Gastrocnemius medialis (tissue), 4 donors: ENCODE results near the gene ST6GALNAC3. TPM values are rescaled to one million over a fixed set of nuclear protein-coding genes. Genes with fewer than 3 reads are reported as not detected.
"Not testable (repeated sequence)": the region's sequence is repeated elsewhere in the genome, so short reads cannot be mapped to it uniquely, and the experiment has no call there.

Experiments
- ATAC-seq, 2 donors: fragments of 150-250 bp; one replicate each; pipeline ENCODE4 v1.9.1; 2016
- DNase-seq, 2 donors: peaks; one replicate each; pipeline ENCODE4 v3.0.0-alpha.2; 2019
- H3K27ac ChIP-seq, 4 donors: fragments of 200-600 bp; sonication (generic); 1 replicate in 1 of 4; 2 replicates in 3 of 4; pipeline ENCODE4 v1.5.1; 2016 to 2018; ENCODE audit warnings: mild to moderate bottlenecking in 2 of 4, moderate library complexity in 1 of 4
- H3K27me3 ChIP-seq, 3 donors: fragments of 200-600 bp; sonication (generic) in 2 of 3; 1 replicate in 1 of 3; 2 replicates in 2 of 3; pipeline versions ENCODE4 v1.5.1 to v1.6.0; 2016 to 2019; ENCODE audit warnings: mild to moderate bottlenecking in 1 of 3, moderate library complexity in 1 of 3
- H3K36me3 ChIP-seq, 2 donors: fragments of 200-600 bp; sonication (generic) in 1 of 2; one replicate each; pipeline ENCODE4 v1.5.1; 2017 to 2018
- H3K4me1 ChIP-seq, 2 donors: fragments of 200-600 bp; sonication (generic) in 1 of 2; one replicate each; pipeline ENCODE4 v1.5.1; 2016 to 2017; ENCODE audit warnings: mild to moderate bottlenecking in 2 of 2
- H3K4me3 ChIP-seq, 4 donors: fragments of 200-600 bp; sonication (generic) in 3 of 4; 1 replicate in 1 of 4; 2 replicates in 3 of 4; pipeline ENCODE4 v1.5.1; 2016 to 2019; ENCODE audit warnings: mild to moderate bottlenecking in 2 of 4
- H3K9me3 ChIP-seq, 3 donors: fragments of 200-600 bp; sonication (generic) in 2 of 3; 1 replicate in 1 of 3; 2 replicates in 2 of 3; pipeline ENCODE4 v1.5.1; 2016 to 2019
- POLR2A ChIP-seq, 2 donors: fragments of 450-650 bp; IDR thresholded peaks; one replicate each; pipeline ENCODE4 v1.6.1; 2017; ENCODE audit warnings: antibody characterized with exemption in 2 of 2, mild to moderate bottlenecking in 2 of 2, moderate library complexity in 2 of 2
- in situ Hi-C, 4 donors: fragments of 200-750 bp; cut with MboI; loops; one replicate each; pipeline versions ENCODE4 v1.15.0 to v1.8.0; 2017; ENCODE audit warnings: low sequenced_read_pairs in 4 of 4
- intact Hi-C: fragments of 100-400 bp; cut with DNase I; formaldehyde crosslinking; loops from one replicate; pipeline ENCODE4 v1.15.1; 2023; ENCODE audit warnings: low total_unique reads
- total RNA-seq, 4 donors: library from RNA; depleted of rRNA; stranded (reverse); fragments of >200 nt; gene quantifications; one replicate each; pipeline versions ENCODE4 v1.1.0 to v1.2.3, GENCODE V29; 2016
- TF ChIP-seq, protein P1 (sequence below), 5 experiments: fragments of 450-650 bp in 3 of 5; fragments of 200-600 bp in 2 of 5; sonication (generic) in 2 of 5; IDR thresholded peaks in 4 of 5; conservative IDR thresholded peaks in 1 of 5; 1 replicate in 4 of 5; 2 replicates in 1 of 5; pipeline ENCODE4 v1.5.1; 2016 to 2019; ENCODE audit warnings: antibody characterized with exemption in 5 of 5, mild to moderate bottlenecking in 3 of 5, moderate library complexity in 3 of 5

Gene ST6GALNAC3
- total RNA-seq, 4 donors from 2014 or later, result 1.7 to 3.9 (median 2.8) TPM

DNA sequence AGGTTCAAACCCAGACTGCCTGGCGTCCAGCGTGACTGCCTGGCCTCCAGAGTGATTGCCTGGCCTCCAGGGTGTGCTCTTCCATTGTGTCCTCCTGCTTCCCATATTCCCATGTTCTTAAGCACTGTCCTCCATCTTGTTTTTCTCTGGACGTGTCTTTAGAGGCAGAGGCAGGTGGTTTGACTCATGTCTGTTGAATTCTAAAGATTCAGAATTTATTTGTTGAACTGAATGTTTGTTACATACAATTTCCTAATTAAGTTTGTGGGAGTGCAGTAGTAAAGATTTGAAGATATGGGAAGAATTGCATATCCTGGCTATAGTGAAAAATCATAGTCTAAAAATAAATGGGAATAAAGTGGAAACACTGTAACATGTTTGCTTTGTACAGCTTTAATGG is 18.3 kb downstream of the ST6GALNAC3 start:
- H3K36me3 ChIP-seq, result no peaks in the 10 kb centered on the region
- H3K9me3 ChIP-seq, result no peaks in the 10 kb centered on the region
- in situ Hi-C loops, result no loop called here
- ATAC-seq (no peak), DNase-seq (no peak)
- TF ChIP-seq POLR2A (IDR thresholded peaks at IDR 0.05), result no peak
- TF ChIP-seq, protein P1, sequence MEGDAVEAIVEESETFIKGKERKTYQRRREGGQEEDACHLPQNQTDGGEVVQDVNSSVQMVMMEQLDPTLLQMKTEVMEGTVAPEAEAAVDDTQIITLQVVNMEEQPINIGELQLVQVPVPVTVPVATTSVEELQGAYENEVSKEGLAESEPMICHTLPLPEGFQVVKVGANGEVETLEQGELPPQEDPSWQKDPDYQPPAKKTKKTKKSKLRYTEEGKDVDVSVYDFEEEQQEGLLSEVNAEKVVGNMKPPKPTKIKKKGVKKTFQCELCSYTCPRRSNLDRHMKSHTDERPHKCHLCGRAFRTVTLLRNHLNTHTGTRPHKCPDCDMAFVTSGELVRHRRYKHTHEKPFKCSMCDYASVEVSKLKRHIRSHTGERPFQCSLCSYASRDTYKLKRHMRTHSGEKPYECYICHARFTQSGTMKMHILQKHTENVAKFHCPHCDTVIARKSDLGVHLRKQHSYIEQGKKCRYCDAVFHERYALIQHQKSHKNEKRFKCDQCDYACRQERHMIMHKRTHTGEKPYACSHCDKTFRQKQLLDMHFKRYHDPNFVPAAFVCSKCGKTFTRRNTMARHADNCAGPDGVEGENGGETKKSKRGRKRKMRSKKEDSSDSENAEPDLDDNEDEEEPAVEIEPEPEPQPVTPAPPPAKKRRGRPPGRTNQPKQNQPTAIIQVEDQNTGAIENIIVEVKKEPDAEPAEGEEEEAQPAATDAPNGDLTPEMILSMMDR (IDR thresholded peaks at IDR 0.05 in 4 of 5, conservative IDR thresholded peaks at IDR 0.05 in 1 of 5), result no peak
- intact Hi-C loops, result no loop called here
- no peaks in the 10 kb centered on the region for H3K4me1 ChIP-seq
- no peaks in the 10 kb centered on the region for H3K27me3 ChIP-seq
- no peak overlapping the region for H3K4me3 ChIP-seq
- no peak overlapping the region for H3K27ac ChIP-seq

DNA sequence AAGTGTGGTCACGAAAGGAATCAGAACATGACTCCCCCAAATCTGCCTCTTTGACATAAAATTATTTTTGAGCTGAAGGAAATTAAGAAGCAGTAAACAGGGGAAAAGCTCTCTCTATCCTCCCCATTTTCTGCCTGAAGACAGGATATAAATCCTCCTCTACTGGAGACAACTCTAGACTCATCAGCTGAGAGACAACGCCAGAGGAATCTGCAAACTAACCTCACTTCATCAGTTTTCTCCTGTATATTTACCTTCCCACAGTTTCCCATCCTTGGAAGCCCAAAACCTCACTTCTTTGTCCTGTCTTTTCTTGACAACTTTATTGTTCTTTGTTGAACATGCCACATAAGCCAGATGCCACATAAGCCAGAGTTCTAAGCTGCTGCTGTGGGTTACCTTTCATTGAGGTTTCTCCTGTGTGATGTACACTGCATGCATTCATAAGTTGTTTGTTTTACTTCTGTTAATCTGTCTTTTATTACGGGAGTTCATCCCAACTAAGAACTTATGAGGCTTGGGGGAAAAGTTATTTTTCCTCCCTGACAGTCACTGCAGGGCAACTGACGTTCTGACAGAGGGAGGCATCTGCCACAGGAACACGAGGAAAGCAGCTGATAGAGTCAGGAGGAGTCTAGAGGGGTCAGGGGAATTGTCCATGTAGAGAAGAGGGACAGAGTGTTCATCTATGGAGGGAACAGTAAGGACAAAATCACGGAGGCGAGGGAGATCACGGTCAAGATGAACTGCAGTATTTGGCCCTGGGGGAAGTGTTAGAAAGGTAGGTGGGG is 19.2 kb downstream of the ST6GALNAC3 start:
- in situ Hi-C loops, result no loop called here
- Histone ChIP-seq H3K9me3 (no peaks in the 10 kb centered on the region), H3K36me3 (no peaks in the 10 kb centered on the region), H3K27me3 (no peaks in the 10 kb centered on the region), H3K4me3 (no peak overlapping the region), H3K27ac (no peak overlapping the region), H3K4me1 (no peaks in the 10 kb centered on the region)
- intact Hi-C loops, result no loop called here
- ATAC-seq (no peak), DNase-seq (no peak)
- TF ChIP-seq POLR2A (IDR thresholded peaks at IDR 0.05), result no peak
- TF ChIP-seq, protein P1 (IDR thresholded peaks at IDR 0.05 in 4 of 5, conservative IDR thresholded peaks at IDR 0.05 in 1 of 5), result no peak

DNA sequence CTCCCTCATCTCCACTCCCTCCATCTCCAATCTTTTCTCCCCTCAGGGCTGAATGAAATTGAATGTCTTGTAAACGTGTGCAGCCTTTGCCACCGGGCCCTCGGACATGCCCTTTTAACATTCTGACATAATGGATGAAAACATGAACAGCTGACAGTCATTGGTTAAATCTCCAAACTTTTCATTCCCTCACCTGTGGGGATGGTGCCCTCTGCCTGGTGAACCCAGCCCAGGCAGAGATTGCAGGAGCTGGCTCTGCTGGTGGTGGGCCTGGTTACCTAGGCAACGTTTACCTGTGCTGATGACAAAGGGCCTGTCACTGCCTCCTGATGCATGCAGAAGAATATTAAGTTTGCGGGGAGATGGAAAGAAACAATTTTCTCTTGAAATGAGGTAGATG is 21.3 kb downstream of the ST6GALNAC3 start:
- TF ChIP-seq, protein P1 (IDR thresholded peaks at IDR 0.05 in 4 of 5, conservative IDR thresholded peaks at IDR 0.05 in 1 of 5), result no peak
- no peak for TF ChIP-seq POLR2A (IDR thresholded peaks at IDR 0.05)
- ATAC-seq (no peak), DNase-seq (no peak)
- H3K4me1 ChIP-seq, result no peaks in the 10 kb centered on the region
- no peak overlapping the region for H3K4me3 ChIP-seq
- H3K27me3 ChIP-seq, result no peaks in the 10 kb centered on the region
- intact Hi-C loops (no loop called here), in situ Hi-C loops (no loop called here)
- no peaks in the 10 kb centered on the region for H3K36me3 ChIP-seq
- H3K27ac ChIP-seq, result no peak overlapping the region
- H3K9me3 ChIP-seq, result no peaks in the 10 kb centered on the region

DNA sequence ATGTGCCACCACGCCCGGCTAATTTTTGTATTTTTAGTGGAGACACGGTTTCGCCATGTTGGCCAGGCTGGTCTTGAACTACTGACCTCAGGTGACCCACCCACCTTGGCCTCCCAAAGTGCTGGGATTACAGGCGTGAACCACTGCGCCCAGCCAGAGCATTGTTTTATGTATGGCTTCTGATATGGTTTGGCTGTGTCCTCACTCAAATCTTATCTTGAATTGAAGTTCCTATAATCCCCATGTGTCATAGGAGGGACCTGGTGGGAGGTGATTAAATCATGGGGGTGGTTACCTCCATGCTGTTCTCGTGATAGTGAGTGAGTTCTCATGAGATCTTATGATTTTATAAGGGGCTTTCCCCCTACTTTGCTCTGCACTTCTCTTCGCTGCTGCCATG is 22.5 kb downstream of the ST6GALNAC3 start:
- H3K9me3 ChIP-seq, intact Hi-C loops, H3K4me3 ChIP-seq, H3K36me3 ChIP-seq, DNase-seq, H3K27me3 ChIP-seq, ATAC-seq, H3K27ac ChIP-seq, H3K4me1 ChIP-seq, in situ Hi-C loops: not testable (repeated sequence)

DNA sequence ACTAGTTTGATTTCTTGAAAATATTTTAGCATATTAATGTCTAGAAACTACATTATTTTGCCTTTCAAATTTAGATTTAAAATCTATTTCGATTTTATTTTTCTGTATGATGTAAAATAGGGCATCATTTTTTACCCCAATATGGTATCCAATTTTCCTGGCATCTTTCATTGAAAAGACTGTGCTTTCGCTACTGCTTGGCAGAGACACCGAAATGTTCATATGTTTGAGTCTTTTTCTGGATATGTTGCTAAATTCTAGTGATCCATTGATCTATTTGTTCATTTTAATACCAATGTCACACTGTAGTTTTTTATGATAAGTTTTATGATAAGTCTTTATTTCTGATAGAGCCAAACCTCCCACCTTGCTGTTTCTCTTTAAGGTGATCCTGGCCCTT is 24.3 kb downstream of the ST6GALNAC3 start:
- ATAC-seq (no peak), DNase-seq (no peak)
- Histone ChIP-seq H3K4me1 (no peaks in the 10 kb centered on the region), H3K27ac (no peak overlapping the region), H3K36me3 (no peaks in the 10 kb centered on the region), H3K4me3 (no peak overlapping the region), H3K27me3 (no peaks in the 10 kb centered on the region), H3K9me3 (no peaks in the 10 kb centered on the region)
- TF ChIP-seq, protein P1 (IDR thresholded peaks at IDR 0.05 in 4 of 5, conservative IDR thresholded peaks at IDR 0.05 in 1 of 5), result no peak
- no peak for TF ChIP-seq POLR2A (IDR thresholded peaks at IDR 0.05)
- intact Hi-C loops, result no loop called here
- in situ Hi-C loops, result no loop called here
